Measurements from ENCODE around the gene ATP10D.
"Not testable (repeated sequence)": the region's sequence is repeated elsewhere in the genome, so short reads cannot be mapped to it uniquely, and the experiment has no call there.

Gene ATP10D

DNA sequence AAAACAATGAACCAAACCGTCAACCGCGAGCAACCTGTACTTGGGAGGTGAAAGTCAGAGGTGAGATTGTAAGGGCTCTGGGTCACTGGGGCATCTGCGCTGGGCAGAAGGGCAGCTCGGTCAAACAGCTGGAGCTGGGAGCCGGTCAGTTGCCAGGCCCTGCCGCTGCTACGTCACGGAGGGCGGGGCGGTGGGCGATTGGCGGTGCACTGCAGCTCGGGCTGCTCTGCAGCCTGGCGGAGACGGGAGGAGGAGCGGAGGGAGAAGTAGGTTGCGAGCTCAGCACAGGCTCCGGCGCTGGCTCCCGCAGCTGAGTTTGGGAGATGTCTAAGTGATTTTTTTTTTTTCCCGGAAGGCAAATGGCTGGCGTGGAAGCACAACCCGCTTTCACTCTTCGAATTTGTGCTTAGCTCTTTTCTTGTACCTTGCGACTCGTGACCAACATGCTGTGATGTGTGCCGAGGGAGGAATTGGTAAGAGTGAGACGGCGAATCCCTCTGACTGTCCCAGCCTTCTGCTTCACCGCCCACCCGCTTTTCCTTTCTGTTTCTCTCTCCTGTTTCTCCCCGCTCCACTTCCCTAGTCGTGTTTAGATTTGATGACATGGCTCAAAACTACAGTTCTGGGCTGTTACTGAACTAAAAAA, at the start of gene ATP10D:
TSS of gene ATP10D (plus strand) at position 229 of the 646 bp plus-strand sequence. CDS start 27,266 bp downstream, outside the sequence.
- peak; percentile 90 for DNase-seq

DNA sequence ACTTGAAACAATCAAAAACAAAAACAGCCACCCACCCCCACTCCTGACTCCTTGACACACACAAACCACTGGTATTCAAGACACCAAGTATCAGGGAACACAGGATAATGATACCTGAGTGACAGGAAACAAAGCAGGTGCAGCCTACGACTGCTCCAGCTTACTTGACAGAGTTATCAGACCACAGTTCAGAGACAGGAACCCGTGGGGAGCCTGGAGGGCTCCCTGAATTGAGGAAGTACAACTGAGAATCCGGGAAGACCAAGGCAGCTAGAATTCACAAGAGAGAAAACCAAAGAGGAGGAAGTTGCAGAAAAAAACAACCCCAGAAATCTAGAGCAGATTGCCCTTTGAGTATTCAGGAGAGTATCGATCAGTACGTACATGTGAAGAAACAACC, 42.1 kb upstream of the ATP10D start:
- DNase-seq, result no peak

DNA sequence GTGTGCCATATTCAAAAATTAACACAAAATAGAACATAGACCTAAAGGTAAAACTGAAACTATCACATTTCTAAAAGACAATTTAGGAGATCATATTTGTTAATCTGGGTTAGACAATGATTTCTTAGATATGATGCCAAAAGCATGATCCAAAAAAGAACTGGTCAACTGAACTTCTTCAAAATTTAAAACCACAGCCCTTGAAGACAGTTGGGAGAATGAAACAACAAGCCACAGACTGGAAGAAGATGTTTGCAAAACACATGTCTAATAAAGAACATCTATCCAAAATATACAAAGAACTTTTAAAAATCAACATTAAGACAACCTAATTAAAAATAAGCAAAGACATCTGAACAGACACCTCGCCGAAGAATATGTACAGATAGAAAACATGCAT, 41.0 kb upstream of the ATP10D start:
- DNase-seq, result no peak

DNA sequence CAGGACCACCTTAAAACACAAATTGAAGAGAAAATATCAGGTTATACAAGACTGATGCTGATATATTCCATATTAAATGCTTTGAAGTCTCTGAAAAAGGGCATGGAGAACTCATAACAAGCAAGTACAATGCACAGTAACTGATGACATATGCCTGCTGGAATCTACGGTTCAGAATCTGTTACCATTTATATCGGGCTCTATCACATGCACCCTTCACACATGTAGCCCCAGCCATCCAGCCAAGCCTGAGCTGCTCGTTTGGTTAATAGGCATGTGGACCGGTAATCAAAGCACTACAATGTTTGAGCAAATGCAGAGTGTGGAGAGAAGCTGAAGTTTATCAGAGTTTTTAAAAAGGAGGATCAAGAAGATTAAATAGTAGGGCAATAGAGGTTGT, 33.4 kb upstream of the ATP10D start:
- DNase-seq, result no peak

DNA sequence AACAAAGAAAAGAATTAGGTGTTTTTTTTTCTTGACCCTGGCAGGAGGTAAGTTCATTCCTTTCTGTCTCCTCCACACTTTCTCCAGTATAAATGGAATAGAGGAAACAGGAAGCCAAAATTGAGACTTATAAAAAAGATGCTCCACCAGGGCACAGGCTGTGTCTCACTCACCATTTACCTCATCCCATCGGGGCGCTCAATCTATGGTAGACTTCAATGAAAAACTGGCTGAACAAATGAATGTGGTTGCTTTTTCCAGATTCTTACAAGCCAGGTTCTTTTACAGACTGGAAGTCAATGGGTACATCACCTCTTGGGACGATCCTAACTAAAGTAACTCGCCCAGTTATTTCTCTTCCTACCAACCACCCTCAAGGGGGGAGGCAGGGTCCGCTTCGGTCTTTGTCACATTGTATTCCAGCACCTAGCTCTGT, 22.3 kb upstream of the ATP10D start:
- DNase-seq, result peak; percentile 56

DNA sequence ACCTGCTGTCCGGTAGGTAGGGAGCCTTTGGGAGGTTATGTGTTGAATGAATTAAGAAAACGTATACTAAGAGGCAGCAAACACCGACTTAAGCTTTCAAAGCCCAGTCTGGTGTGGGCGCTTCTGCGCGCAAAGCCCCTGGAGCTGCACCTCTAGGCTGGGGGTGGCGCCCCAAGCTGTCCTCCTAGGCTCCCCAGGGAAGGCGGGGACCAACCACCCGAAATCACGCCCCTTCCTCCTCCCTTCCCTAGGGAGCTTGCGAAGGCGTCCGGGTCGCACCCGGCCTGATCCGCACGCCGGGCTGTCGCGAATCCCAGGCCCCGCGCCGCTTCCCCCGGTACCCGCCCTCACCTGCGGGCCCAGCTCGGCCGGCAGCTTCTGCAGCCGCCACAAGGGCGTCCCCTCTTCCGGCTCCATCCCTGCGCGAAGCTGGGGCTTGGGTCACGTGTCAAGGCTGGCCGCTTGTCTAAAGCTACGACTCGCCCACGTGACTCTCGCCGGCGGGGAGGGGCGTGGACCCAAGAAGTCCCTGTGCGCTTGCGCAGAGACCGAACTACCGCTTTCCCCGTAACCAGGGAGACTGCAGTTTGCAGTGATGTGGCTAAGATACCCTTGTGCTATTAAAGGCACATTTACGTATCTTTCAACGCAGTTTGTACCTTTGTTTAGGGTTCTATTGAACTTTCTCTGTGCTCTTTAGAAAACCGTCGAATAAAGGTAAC, 21.7 kb upstream of the ATP10D start, which contains the start of gene COMMD8:
TSS of gene COMMD8 (minus strand) at position 468 of the 722 bp plus-strand sequence. CDS start at position 417, 51 bp downstream.
- DNase-seq, result peak; percentile 99

DNA sequence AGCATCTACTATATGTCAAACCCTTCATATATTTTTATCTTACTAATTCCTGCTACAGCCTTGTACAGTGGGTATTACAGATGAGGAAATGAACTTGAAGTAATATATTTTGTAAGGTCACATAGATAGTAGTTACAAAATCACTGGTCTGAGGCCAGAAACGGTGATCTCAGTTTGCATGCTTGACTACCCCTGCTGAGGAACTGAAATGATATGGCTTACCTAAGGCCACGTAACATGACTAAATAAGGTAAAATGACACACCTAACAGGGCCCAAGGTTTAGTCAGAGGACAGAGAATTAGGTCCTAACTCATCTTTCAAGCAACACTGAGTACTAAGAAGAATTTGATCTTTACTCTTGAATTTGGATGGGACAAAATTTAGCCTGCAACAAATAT, 20.1 kb upstream of the ATP10D start:
- peak; percentile 23 for DNase-seq

DNA sequence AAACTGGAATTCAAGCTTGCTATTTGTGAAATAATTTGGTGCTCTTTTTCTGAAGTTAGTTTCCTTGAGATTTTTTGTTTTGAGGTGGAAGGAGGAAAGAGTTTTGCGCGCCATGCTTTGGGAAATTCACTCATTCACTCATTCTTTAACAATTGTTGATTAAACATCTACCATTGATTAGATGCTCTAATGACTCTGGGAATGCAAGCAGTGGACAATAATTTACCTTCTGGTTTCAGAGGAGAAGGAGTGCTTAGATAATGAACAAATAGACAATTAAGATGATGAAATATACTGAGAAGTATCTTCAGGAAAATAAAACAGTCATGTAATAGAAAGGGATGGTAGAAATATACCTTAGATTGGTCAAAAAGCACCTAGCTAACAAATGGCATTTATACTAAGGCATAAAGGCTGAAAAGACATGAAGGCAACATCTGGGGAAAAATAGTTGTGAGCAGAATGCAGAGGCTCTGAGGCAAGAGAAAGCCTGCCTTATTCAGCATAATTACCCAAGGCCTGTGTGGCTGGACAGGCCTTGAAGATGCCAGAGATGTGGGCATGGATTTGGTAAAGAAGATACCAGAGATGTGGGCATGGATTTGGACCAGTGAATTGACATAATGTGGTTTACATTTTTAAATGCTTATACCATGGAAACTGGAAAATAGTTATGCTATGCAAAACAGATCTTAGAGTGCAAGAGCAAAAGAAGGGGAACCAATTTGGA, 18.9 kb upstream of the ATP10D start:
- no peak for DNase-seq

DNA sequence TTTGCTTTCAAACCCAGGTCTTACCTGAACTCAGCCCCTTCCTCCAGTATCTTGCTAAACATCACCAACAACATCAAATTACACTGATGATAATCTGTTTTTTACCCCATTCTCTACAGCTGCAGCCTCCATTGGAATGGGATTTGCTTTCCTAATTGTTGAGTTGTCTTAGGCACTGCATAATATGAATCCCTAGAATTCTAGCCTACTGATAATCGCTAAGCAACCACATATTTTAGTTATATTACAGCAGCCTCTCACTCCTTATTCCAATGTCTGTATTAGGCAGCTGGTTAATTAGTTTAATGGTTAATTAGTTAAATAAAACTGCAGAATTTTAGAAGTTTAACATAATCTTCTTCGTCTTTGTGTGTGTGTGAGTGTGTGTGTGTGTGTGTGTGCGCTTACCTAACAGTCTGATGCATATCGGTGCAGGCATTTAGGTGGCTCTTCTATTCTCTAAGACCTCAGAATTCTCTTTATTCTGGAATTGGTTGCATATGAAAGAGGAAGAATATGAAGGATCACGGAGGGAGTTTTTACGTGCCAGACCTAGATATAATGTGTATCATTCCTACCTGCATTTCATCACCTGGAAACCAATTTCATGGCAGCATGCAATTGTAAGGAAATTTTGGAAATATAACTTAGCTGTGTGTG, 16.2 kb upstream of the ATP10D start:
- DNase-seq, result no peak

DNA sequence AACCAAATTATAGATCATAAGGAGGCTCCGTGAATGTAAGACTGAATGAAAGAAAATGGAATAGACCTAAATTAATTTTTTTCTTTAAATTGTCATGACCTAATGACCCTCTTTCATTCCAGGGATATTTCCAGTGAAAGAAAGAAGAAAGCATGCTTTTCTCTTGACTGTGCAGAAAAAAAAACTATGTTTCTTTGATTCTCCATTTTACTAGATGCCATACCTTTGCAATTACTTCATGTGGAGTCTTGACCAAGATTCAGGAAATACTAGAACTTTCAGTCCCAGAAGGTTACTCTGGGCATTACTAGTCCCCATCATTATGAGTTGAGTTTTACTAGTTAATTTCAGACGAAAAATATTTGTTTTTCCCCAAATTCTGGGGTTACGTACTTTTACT, 15.1 kb upstream of the ATP10D start:
- no peak for DNase-seq

DNA sequence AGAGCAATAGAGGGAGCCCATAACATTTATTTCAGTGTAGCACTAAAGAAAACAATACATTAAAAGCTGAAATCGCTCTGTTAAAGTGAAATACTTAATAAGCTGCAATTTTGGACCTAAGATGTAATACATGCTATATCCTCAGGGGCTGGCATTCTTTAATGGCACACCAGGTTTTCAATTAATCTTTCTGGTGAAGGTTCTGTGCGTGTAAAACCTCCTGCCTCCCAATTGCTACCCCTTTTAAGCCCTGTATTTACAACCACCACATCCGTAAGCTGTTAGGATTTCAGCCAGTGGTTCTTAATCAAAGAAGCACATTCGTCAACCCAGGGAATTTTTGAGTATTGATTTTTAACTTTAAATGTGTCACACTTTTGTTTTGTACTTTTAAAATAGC, 14.0 kb upstream of the ATP10D start:
- DNase-seq, result no peak

DNA sequence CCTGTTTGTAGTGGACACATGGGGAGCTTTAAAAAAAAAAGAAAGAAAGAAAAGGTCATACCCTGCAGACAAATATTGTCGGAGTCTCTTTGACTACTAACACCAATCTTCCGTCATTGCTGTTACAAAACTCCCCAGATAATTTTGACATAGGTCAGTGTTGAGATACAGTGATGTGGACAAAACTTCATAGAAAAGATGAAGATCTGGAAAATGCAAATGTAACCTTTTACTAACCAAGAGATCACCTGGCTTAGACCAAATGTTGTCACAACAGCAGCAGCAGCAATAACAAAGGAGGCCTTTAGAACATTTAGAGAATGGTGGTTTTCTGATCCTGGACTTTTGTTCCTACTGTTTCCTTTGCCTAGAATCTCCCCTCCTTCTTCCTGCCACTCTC, 13.5 kb upstream of the ATP10D start:
- DNase-seq, result peak; percentile 18

DNA sequence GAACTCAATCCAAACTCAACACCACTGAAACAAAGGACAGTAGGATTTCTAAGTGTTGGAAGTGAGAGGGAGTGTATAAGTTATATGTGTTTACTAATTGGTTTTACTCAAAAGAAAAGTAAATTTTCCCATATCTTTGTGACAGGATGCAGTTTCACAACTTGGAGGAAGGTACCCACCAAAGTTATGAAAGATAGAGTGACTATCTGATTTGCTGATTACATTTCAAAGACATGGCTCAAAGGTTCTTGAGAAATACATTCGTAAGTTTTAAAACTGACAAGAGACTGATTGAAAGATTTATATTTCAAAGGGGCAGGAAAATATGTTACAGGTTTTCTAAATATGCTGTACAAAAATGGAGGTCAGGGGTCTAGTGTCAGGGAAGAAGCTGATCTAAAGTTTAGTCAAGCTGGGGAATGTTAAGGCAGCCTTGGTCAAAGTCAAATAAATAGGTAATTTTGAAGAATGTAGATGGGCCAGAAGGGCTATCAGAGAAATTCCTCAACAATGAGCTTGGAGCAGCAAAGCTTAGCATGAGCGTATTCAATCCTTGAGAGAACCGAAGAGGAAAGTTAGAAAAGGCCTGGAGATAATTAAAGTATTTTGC, 11.8 kb upstream of the ATP10D start:
- no peak for DNase-seq

DNA sequence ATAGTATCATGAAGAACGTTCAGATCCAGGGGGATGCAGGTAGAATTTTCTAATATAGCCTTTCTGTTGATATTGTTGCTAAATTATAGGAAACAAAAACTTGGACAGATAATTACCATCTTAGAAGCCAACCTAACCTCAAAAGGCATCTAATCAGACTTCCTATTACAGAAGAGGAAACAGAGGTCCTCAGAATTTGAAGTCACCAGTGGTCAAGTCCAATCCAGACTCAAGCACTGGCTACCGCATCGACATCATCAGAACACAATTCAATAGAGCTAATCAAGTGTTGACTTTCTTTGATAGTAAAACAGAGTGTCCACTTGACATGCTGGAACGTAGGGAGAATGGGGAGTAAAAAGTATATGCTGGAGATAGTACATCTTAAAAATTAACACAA, 10.3 kb upstream of the ATP10D start:
- DNase-seq, result no peak

DNA sequence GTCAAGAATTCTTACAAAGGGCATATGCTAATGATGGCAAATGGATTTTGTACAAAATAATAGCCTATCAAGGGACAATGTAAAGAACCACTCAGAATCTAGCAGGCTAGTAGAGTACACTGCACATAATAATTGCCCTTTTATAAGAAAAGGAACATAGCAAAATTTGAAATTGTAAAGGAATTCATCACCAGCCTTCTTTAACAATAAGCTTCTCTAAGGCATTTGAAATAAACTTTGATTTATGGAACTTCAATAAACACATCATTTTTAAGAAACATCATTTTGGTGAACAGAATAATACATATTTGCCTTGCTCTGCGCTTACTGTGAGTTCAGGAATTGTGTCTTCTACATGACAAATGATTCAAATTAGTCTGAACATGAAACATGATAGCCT, 9.7 kb upstream of the ATP10D start:
- DNase-seq, result peak; percentile 86

DNA sequence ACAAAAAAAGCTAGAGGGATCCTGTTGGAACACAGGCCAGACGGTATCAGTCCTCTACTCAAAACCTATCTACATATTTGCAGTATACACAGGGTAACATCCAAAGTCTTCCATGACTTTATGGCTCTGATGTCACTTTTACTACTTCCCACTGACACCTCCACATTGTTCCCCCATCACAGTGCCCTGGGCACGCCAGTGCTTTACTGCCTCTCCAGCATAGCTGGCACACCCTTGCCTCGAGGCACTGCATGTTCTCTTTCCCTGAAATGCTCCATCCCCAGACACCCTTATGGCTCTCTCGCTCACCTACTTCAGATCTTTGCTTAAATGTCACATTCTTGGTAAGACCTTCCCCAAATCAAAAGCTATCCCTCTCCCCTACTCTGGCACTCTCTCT, 6.3 kb upstream of the ATP10D start:
- DNase-seq, result no peak

DNA sequence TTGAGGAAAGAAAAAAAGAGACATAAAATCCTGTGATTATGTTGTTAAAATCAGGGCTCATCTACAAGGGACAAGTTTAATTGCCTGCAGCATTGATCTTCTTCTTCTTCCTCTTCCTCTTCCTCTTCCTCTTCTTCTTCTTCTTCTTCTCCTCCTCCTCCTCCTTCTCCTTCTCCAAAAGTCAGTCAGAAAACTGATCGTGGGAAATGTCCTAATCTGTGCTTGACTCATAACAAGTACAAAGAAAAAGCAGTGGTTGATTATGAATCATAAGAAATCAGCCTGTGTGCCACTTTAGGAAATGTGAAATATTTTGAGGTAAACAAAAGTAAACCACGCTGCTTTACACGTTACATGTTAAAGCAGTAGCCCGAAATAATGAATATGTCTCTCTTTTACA, 2.7 kb upstream of the ATP10D start:
- DNase-seq, result no peak

DNA sequence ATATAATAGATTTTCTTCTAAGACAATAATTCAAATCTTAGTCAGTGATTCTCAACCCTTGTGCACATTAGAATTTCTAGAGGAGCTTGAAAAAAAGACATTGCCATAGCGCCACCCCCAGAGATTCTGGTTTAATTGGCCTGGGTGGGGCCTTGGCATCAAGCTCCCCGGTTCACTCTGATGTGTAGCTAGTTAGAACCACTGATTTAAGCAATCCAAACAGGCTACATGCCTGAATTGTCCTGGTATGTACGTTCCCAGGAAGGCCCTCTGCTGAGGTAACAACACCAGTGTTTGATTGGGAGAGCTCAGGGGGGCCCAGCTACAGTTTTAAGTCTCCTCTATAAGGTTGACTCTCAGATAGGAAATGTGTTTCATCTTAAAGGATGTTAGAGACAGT, 1.3 kb upstream of the ATP10D start:
- no peak for DNase-seq

DNA sequence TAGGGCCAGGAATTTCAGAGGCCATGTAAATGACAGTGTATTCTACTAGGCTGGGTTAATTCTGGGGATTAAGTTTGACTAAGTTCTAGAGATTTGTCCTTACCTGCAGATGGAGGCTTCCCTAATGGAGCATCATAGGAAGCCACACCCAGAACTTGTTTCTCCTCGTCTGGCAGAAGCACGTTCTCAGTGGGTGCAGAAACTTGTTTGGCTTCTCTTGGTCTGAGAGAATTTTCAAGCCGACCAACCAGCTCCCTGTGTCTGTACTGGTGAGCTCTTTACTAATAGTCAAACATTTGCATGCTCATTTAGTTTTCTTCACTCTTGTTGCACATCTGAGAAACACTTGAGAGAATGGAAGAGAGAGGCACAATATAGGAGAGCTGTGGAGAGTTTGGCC, 907 bp upstream of the ATP10D start:
- DNase-seq, result peak; percentile 79

DNA sequence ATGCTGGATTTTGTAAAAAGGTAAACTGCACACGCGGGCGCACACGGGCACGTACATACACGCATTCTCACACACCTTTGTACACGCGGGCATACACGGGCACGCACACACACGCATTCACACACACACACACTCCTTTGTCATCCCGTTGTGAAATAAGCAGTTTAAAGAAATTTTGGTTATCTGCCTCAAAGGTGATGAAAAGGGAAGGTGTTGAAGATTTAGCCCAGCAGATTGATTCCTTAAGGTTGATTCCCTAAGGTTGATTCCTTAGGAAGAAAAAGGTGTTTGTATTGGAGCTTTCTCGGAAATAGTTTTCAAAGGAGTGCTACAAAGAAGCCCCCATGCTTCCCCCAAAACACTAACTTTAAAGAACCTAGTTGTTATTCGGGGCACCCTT, 693 bp downstream of the ATP10D start:
- no peak for DNase-seq

DNA sequence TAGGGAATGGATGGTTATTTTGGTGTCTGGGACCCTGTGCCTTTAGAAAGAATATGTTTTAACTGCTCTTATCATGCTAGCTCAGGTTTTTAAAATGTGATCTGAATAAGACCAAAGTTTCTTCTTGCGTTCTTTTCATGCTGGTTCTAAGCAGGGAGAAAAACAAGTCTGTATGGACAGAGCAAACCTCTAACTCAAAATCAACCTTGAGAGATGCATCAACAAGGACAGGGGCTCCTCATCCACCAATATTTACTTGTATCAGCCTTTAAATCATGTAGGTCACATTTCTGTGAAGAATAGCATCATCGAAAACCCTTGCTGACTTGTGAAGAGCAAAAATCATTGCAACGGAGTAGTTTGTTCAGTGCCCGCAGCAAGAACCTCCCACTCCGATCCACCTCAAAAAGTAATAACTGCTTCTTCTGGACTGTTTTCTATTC, 1.2 kb downstream of the ATP10D start:
- DNase-seq, result peak; percentile 41

DNA sequence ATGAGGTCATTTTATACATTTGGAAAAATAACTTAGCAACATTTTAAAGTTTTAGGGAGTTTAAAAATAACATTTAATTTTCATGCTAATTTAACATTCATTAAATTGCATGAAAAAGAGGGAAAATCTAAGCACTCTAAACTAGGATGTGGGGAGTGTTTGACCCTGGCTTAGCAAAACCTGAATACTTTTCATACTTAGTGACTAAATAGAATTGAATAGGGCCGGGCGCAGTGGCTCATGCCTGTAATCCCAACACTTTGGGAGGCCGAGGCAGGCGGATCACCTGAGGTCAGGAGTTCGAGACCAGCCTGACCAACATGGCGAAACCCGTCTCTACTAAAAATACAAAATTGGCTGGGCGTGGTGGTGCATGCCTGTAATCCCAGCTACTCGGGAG, 1.7 kb downstream of the ATP10D start:
- DNase-seq, result not testable (repeated sequence)

DNA sequence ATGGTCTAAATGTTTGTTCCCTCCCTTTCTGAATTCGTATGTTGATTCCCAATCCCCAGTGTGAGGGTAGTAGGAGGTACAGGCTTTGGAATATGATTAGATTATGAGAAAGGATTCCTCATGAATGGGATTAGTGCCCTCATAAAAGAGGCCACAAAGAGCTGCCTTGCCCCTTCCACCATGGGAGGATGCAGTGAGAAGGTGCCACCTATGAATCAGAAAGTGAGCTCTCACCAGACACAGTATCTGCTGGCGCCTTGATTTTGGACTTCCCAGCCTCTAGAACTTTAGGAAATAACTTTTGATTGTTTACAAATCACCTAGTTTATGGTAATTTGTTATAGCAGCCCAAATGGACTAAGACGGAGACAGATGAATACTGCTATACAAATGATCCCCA, 3.6 kb downstream of the ATP10D start:
- no peak for DNase-seq
